Activated naive CD4-positive, alpha-beta T cell treated with anti-CD3 and anti-CD28 coated beads, Interleukin-2, amount 10 ng/mL, durations not matched to agents 7 days and 5 days (primary cell): ENCODE results near the gene ZNF420.
A peak's percentile ranks its signal among the peaks of the same experiment; 100 is the strongest.
"Not testable (repeated sequence)": the region's sequence is repeated elsewhere in the genome, so short reads cannot be mapped to it uniquely, and the experiment has no call there.

Experiments
- CTCF ChIA-PET: fragments of 350-600 bp; sonication (Branson Sonifier 250); formaldehyde crosslinking; loops from one replicate; lab custom pipeline; 2021; ENCODE audit warnings: antibody characterized with exemption; lab: Charles Lee
- DNase-seq: peaks from one replicate; pipeline ENCODE4 v3.0.0-alpha.2; 2020
- H3K27ac Mint-ChIP-seq: one replicate; pipeline ENCODE4 v1.8.0; 2021; ENCODE audit warnings: mild to moderate bottlenecking, moderate library complexity, mixed read lengths
- H3K27me3 Mint-ChIP-seq: one replicate; pipeline ENCODE4 v1.8.0; 2021; ENCODE audit warnings: mild to moderate bottlenecking, mixed read lengths
- H3K36me3 Mint-ChIP-seq: one replicate; pipeline ENCODE4 v1.8.0; 2021; ENCODE audit warnings: mixed read lengths
- H3K4me1 Mint-ChIP-seq: one replicate; pipeline ENCODE4 v1.8.0; 2021; ENCODE audit warnings: mixed read lengths
- H3K4me3 Mint-ChIP-seq: one replicate; pipeline ENCODE4 v1.8.0; 2021; ENCODE audit warnings: mild to moderate bottlenecking, moderate library complexity, mixed read lengths
- H3K9me3 Mint-ChIP-seq: one replicate; pipeline ENCODE4 v1.8.0; 2021; ENCODE audit warnings: mixed read lengths

ZNF420 gene

GRCh38 chr19:37077934-37078716 lies at the start of gene ZNF420:
Gene ZNF420 (plus strand): TSS chr19:37078433. CDS start chr19:37089119, 10,686 bp downstream.
- CTCF ChIA-PET = no interaction called here
- Mint-ChIP-seq H3K36me3 (peaks cover 43% of the 10 kb centered on the region), H3K4me3 (peak within 1 kb of the TSS; percentile 88), H3K4me1 (peaks cover 33% of the 10 kb centered on the region), H3K9me3 (peaks cover 28% of the 10 kb centered on the region), H3K27ac (peak within 1 kb of the TSS; percentile 95), H3K27me3 (no peaks in the 10 kb centered on the region)
- peak; percentile 95 for DNase-seq

- Mint-ChIP-seq H3K27me3 (no peaks in the 10 kb centered on the region), H3K27ac (no peak overlapping the region), H3K4me1 (no peaks in the 10 kb centered on the region), H3K36me3 (no peaks in the 10 kb centered on the region), H3K9me3 (peaks cover 26% of the 10 kb centered on the region), H3K4me3 (no peak overlapping the region)
- CTCF ChIA-PET = no interaction called here
- DNase-seq = no peak
Measured at GRCh38 chr19:37045140-37045539, 33.1 kb upstream of the ZNF420 start.

GRCh38 chr19:37055330-37055729 lies 22.9 kb upstream of the ZNF420 start:
- no peaks in the 10 kb centered on the region for H3K4me1 Mint-ChIP-seq
- H3K4me3 Mint-ChIP-seq = no peak overlapping the region
- peaks cover 2% of the 10 kb centered on the region for H3K36me3 Mint-ChIP-seq
- CTCF ChIA-PET = no interaction called here
- no peak for DNase-seq
- H3K9me3 Mint-ChIP-seq = peaks cover 60% of the 10 kb centered on the region
- H3K27ac Mint-ChIP-seq = no peak overlapping the region
- no peaks in the 10 kb centered on the region for H3K27me3 Mint-ChIP-seq

GRCh38 chr19:37056776-37057175 lies 21.5 kb upstream of the ZNF420 start:
- Mint-ChIP-seq H3K27ac (no peak overlapping the region), H3K9me3 (peaks cover 59% of the 10 kb centered on the region), H3K27me3 (no peaks in the 10 kb centered on the region), H3K4me3 (no peak overlapping the region), H3K36me3 (peaks cover 2% of the 10 kb centered on the region), H3K4me1 (no peaks in the 10 kb centered on the region)
- no peak for DNase-seq
- CTCF ChIA-PET = no interaction called here

- H3K27ac Mint-ChIP-seq = no peak overlapping the region
- H3K36me3 Mint-ChIP-seq = peaks cover 2% of the 10 kb centered on the region
- CTCF ChIA-PET = no interaction called here
- H3K4me3 Mint-ChIP-seq = no peak overlapping the region
- DNase-seq = no peak
- peaks cover 61% of the 10 kb centered on the region for H3K9me3 Mint-ChIP-seq
- H3K4me1 Mint-ChIP-seq = no peaks in the 10 kb centered on the region
- H3K27me3 Mint-ChIP-seq = no peaks in the 10 kb centered on the region
Measured at GRCh38 chr19:37059142-37059541, 19.1 kb upstream of the ZNF420 start.

GRCh38 chr19:37064886-37065285 lies 13.3 kb upstream of the ZNF420 start:
- peaks cover 50% of the 10 kb centered on the region for H3K9me3 Mint-ChIP-seq
- DNase-seq, CTCF ChIA-PET, H3K4me3 Mint-ChIP-seq, H3K27ac Mint-ChIP-seq, H3K4me1 Mint-ChIP-seq, H3K36me3 Mint-ChIP-seq, H3K27me3 Mint-ChIP-seq: not testable (repeated sequence)

- Mint-ChIP-seq H3K27ac (no peak overlapping the region), H3K36me3 (peaks cover 17% of the 10 kb centered on the region), H3K27me3 (no peaks in the 10 kb centered on the region), H3K4me3 (no peak overlapping the region), H3K9me3 (peaks cover 15% of the 10 kb centered on the region), H3K4me1 (peaks cover 21% of the 10 kb centered on the region)
- DNase-seq = no peak
- CTCF ChIA-PET = no interaction called here
Measured at GRCh38 chr19:37074111-37074510, 4.1 kb upstream of the ZNF420 start.

- no peak for DNase-seq
- Mint-ChIP-seq H3K27ac (no peak overlapping the region), H3K9me3 (peaks cover 16% of the 10 kb centered on the region), H3K36me3 (peaks cover 20% of the 10 kb centered on the region), H3K4me1 (peaks cover 27% of the 10 kb centered on the region), H3K4me3 (no peak overlapping the region), H3K27me3 (no peaks in the 10 kb centered on the region)
- CTCF ChIA-PET = interaction anchor here (0.5 kb wide), 1 partner anchor 691 kb away, joined by 3 read pairs; no protein-coding TSS in a partner anchor
Measured at GRCh38 chr19:37074819-37075362, 3.3 kb upstream of the ZNF420 start.

- DNase-seq, H3K27me3 Mint-ChIP-seq, CTCF ChIA-PET, H3K27ac Mint-ChIP-seq: not testable (repeated sequence)
- H3K9me3 Mint-ChIP-seq = peaks cover 24% of the 10 kb centered on the region
- H3K4me1 Mint-ChIP-seq = peaks cover 33% of the 10 kb centered on the region
- H3K4me3 Mint-ChIP-seq = peak overlapping the region; percentile 0
- H3K36me3 Mint-ChIP-seq = peaks cover 33% of the 10 kb centered on the region
Measured at GRCh38 chr19:37076524-37076923, 1.7 kb upstream of the ZNF420 start.

- Mint-ChIP-seq H3K36me3 (peaks cover 42% of the 10 kb centered on the region), H3K27me3 (no peaks in the 10 kb centered on the region), H3K4me3 (peak overlapping the region; percentile 88), H3K9me3 (peaks cover 26% of the 10 kb centered on the region), H3K4me1 (peaks cover 33% of the 10 kb centered on the region), H3K27ac (peak overlapping the region; percentile 95)
- CTCF ChIA-PET = no interaction called here
- DNase-seq = no peak
Measured at GRCh38 chr19:37077501-37077933, 716 bp upstream of the ZNF420 start.

- peaks cover 33% of the 10 kb centered on the region for H3K4me1 Mint-ChIP-seq
- DNase-seq = no peak
- CTCF ChIA-PET = no interaction called here
- peak overlapping the region; percentile 88 for H3K4me3 Mint-ChIP-seq
- H3K9me3 Mint-ChIP-seq = peaks cover 31% of the 10 kb centered on the region
- H3K27ac Mint-ChIP-seq = peak overlapping the region; percentile 95
- peaks cover 46% of the 10 kb centered on the region for H3K36me3 Mint-ChIP-seq
- H3K27me3 Mint-ChIP-seq = no peaks in the 10 kb centered on the region
Measured at GRCh38 chr19:37078717-37079032, 442 bp downstream of the ZNF420 start.

GRCh38 chr19:37079238-37079637 lies 1.0 kb downstream of the ZNF420 start:
- peaks cover 33% of the 10 kb centered on the region for H3K4me1 Mint-ChIP-seq
- H3K27ac Mint-ChIP-seq = peak overlapping the region; percentile 95
- H3K9me3 Mint-ChIP-seq = peaks cover 31% of the 10 kb centered on the region
- peak overlapping the region; percentile 88 for H3K4me3 Mint-ChIP-seq
- H3K36me3 Mint-ChIP-seq = peaks cover 46% of the 10 kb centered on the region
- DNase-seq = no peak
- H3K27me3 Mint-ChIP-seq = no peaks in the 10 kb centered on the region
- CTCF ChIA-PET = no interaction called here

GRCh38 chr19:37082307-37082706 lies 4.1 kb downstream of the ZNF420 start:
- no peaks in the 10 kb centered on the region for H3K27me3 Mint-ChIP-seq
- peaks cover 48% of the 10 kb centered on the region for H3K9me3 Mint-ChIP-seq
- H3K4me3 Mint-ChIP-seq = no peak overlapping the region
- DNase-seq = no peak
- CTCF ChIA-PET = no interaction called here
- H3K27ac Mint-ChIP-seq = peak overlapping the region; percentile 14
- peaks cover 29% of the 10 kb centered on the region for H3K4me1 Mint-ChIP-seq
- peaks cover 50% of the 10 kb centered on the region for H3K36me3 Mint-ChIP-seq

- no peaks in the 10 kb centered on the region for H3K4me1 Mint-ChIP-seq
- CTCF ChIA-PET = interaction anchor here (0.9 kb wide), 1 partner anchor 26 kb away, joined by 3 read pairs; no protein-coding TSS in a partner anchor
- H3K36me3 Mint-ChIP-seq = peaks cover 53% of the 10 kb centered on the region
- H3K4me3 Mint-ChIP-seq = no peak overlapping the region
- H3K27me3 Mint-ChIP-seq = no peaks in the 10 kb centered on the region
- no peak for DNase-seq
- H3K9me3 Mint-ChIP-seq = peaks cover 57% of the 10 kb centered on the region
- no peak overlapping the region for H3K27ac Mint-ChIP-seq
Measured at GRCh38 chr19:37087110-37087509, 8.9 kb downstream of the ZNF420 start.

- H3K9me3 Mint-ChIP-seq = peaks cover 53% of the 10 kb centered on the region
Measured at GRCh38 chr19:37095859-37096258, 17.6 kb downstream of the ZNF420 start.

More at GRCh38 chr19:37095859-37096258, 17.6 kb downstream of the ZNF420 start:
- peaks cover 78% of the 10 kb centered on the region for H3K36me3 Mint-ChIP-seq
- DNase-seq = no peak
- no peaks in the 10 kb centered on the region for H3K4me1 Mint-ChIP-seq
- H3K4me3 Mint-ChIP-seq = no peak overlapping the region
- H3K27me3 Mint-ChIP-seq = no peaks in the 10 kb centered on the region
- H3K27ac Mint-ChIP-seq = no peak overlapping the region
- CTCF ChIA-PET = no interaction called here
